A172 (cell line): ENCODE data around the gene NCK2. TPM values are rescaled to one million over a fixed set of nuclear protein-coding genes. Genes with fewer than 3 reads are reported as not detected.

Experiments
- DNase-seq: peaks from one replicate; pipeline ENCODE4 v3.0.0-alpha.2; 2015; ENCODE audit warnings: low spot score
- total RNA-seq: library from RNA; depleted of rRNA; stranded (reverse); fragments of >200 nt; shearing (Covaris generic); gene quantifications from 2 replicates; pipeline ENCODE4 v1.2.3, GENCODE V29; 2014; rRNA removed

NCK2 gene
- 29.1 and 44.0 TPM in 2 replicates for total RNA-seq

DNA sequence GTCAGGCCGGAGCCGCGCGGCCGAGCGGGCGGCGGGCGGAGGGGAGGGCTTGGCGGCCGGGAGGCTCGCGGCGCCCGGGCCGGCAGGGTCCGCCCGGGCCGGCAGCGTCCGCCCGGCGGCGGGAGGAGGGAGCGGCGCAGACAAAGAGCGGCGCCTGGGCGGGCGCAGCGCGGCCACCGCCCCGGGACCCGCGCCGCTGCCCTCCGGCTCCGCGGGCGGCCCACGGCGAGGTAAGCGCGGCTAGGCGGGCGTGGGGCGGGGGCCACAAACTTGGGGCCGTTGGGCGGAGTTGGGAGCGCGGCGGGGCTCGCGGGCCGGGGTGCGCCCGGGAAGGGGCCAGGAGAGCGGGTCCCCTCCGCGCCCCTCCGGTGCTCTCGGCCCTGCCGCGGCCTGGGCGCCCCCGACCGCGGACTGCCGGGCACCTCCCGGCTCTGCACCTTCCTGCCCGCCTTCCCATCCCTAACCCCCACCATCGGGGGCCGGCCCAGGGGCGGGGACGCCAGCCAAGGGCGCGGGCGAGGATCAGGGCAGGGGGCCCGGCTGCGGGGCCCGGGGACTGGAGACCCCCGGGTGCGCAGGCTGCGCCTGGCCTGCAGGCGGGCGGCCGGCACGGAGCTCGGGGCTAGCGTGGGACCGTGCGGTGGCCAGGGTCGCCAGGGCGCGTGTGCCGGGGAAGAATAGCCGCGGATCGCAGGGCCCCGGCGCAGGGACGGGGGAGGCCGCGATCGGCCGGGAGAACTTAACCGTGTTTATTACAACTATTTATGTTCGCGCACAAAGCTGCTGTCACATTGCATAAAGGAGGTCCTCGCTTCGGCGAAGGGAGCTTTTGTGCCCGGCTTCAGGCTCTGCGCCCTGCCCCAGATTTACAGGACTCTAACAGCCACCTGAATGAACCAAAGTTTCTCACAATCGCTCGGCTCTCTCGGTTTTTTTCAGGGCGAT lies at the start of gene NCK2:
NCK2 (plus strand) TSS at position 4 of the 945 bp plus-strand sequence. CDS start 110,152 bp downstream, outside the sequence.
- no peak for DNase-seq

DNA sequence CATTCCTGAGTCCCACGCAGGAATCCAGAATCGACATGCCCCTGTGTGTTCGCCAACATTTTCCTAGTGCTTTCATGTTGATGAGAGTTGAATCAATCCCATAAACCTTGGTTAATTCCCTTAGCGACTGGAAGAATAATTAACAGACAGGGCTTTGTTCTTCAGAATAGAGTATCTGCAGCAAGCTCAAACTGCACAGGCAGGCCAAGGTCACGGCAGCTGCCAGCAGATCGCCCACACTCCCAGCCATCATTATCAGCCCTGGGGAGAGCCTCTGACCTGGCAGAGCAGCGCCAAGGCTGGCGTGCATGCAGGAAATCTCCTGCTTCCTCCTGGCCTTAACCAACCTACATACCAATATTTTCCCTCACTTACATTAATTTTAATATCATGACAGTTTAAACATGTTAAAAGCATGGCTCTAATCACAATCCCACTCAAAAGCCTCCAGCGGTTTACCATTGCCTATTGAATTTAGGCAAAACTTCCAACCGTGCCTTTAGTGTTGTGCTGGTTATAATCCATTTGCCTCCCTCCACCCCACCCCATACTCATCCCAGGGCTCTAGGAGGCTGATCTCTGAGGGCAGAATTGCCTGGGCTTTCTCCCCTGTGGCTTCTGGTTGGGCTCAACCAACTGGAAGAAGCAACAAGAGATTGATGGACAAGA lies 46.8 kb upstream of the NCK2 start:
- no peak for DNase-seq

DNA sequence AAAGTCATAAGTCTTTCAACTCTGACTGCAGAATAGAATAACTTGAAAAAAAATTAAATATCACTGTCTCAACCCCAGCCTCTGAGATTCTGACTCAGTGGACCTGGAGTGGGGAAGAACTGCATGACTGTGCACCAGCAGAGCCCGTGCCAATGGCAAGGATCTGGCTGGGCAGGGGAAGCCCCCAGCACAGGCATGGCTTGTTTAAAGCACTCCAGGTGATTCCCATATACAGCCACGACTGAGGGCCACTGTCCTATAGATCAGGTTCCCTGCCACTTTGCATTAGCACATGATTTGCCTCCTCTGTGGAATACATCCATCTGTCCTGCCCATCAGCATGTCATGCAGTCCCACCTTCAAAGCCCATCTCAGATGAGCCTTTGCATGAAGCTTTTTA lies 45.9 kb upstream of the NCK2 start:
- no peak for DNase-seq

DNA sequence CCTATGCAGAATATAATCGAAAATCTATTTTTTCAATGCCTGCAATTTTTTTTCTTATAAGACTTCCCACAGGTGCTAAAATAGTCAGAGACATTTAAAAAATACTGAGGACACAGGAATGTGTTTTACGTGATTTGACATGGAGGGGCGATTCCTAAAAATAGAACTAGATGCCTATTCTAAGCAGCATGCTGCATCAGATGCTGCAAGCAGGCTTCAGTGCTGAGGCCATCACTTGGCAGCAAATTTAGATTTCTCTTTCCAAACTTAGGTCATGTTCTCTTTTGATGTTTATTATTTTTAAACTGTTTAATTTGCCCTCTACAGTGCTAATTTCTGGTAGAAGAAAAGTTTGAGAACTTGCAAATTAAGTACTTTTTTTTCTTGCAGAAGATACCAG lies 43.7 kb upstream of the NCK2 start:
- DNase-seq = no peak

DNA sequence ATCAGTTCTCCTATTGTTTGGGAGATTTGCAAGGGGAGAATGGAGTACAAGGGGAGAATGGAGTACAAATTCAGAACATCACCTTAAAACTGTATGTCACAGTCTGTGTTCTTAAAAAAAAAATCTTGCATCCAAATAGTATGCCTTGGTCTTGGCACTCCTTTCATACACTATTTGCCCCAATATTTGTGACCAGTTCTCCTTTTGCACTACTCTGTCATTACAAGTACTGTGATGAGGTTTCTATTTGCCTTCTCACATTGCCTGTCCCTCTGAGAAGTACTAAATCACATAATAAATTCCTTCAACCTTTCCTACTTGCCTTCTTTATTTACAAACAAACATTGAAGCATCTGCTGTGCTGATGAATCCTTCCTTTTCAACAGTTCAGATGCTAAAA lies 36.0 kb upstream of the NCK2 start:
- no peak for DNase-seq

DNA sequence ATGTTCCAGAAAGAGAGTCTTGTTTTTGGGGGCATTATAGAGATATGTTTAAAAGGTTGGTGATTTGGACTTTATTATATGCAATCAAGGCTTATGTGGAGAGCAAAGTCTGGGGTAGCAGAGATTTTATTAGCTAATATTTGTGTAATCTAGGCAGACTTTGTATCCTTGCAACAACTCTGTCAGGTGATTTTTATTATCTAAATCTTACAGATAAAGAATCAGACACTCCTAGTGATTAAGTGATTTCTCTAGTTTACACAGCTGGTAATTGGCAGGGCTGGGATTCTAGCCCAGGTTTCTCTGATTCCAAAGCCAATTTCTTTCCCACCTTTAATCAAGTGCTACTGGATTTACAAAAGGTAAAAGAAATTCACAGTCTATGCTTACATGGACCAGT lies 33.3 kb upstream of the NCK2 start:
- no peak for DNase-seq

DNA sequence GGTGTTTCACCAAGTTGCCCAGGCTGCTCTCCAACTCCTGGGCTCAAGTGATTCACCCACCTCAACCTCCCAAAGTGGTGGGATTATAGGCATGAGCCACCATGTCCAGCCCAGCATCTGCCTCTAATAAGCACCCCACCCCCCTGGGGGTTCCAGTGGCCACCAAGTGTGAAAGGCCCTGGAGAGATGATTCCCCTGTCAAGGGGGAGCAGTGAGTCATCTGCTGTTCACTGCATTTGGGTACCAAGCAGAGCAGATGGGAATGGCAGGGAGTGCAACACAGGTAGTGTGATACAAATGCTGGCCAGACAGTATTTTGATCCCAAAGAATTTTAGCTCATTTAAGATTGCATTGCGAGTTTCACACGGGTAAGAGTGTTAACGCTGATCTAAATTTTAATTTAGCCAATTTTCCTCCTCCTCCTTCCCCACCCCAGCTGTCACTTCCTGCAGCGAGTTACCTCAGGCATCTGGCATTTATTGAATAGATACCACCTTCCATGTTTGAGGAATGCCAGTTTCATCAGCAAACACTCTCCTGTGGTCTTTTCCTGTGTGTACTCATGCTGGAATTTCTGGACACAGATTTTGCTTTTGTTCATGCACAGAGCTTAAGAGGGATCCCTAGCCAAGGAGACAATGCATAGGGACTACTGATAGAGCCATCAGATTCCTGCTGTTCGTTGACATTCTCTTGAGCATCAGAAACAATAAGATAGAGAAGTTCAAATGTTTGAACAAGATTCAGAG lies 32.4 kb upstream of the NCK2 start:
- peak; percentile 61 for DNase-seq

DNA sequence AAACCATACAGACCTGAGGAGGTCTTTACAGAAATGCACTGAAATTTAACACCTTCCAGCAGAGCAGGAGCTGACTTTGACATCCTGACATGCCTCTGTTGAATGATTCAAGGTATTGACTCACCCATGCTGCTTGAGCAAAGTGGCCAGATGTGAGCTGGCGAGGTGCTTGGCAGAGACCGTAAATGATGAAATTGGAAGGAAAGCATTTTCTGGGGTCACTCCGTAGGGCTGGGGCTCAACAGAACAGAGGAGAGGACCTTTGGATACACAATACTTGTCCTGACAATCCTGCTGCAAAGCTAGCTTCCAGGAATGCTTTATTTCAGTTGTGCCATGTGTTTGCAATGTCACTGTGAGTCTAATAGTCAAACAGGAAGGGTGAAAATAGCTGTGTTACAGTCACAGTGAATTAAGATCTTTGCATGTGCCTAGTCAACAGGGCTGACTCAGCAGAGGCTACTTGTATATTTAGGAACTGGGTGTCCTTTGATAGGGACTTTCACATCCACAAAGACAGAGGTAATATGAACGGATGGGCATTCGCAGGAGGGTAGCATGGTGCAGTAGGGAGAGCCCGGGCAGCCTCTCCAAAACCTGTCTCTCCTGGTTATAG lies 31.6 kb upstream of the NCK2 start:
- peak; percentile 31 for DNase-seq

DNA sequence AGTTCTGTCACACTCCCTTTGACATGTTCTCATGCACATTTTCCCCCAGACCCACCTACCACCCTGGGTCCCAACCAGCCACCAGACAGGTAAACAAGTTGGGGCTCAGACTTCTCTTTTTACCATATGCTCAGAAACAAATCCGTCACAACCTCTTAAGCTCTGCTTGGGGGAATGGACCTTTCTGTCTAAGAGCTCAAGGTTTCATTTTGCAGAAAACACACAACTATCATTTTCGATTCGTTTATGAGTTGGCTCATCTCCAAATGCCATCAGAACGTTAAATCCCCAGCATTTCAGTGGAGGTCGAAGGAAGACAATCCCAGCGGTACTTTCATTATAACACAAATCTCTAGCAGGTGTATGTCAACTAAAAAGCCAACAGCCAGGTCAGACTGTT lies 30.6 kb upstream of the NCK2 start:
- no peak for DNase-seq

DNA sequence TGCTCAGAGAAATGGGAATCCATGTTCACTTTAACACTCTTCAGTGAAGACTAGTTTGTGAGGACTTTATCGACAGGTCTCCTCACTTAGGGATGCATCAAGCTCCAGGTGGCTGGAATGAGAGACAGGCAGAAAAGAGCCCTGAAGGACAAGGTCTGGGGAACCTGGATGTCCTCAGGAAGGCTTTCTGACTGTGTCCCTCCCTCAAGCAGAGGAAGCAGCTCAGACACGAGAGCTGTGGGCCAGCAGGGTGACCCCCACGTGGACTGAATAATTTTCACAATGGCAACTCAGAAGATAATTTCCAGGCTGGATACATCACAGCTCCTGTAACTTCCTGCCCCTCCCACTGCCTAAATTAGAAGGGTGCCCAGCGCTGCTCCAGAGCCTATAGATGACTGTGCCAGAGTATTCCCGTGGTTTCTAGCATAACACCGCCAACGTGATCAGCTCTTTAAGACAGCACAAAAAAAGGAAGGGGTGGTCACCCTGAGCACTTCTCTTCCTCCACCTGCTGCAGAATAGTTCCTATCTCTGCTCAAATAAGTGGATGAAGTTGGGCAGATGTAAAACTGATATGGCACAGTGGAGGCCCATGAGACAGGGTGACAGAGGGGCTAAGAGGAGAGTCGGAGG lies 25.7 kb upstream of the NCK2 start:
- no peak for DNase-seq

DNA sequence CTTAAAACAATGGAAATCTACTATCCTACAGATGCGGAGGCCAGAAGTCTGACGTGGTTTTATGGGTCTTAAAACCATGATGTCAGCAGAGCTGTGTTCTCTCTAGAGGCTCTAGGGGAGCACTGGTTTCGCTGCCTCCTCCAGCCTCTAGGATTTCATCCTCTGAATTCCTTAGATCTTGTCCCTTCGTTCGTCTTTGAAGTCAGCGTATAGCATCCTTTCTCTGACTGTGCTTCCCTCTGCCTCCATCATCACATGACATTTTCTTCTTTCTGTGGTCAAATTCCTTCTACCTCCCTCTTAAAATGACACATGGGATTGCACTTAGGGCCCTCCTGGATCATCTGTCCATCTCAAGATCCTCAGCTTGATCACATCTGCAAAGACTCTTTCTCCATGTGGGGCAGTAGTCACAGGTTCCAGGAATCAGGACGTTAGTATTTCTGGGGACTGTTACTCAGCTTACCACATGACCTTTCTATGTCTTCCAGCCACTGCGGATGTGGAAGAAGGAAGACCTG lies 22.7 kb upstream of the NCK2 start:
- DNase-seq = no peak

DNA sequence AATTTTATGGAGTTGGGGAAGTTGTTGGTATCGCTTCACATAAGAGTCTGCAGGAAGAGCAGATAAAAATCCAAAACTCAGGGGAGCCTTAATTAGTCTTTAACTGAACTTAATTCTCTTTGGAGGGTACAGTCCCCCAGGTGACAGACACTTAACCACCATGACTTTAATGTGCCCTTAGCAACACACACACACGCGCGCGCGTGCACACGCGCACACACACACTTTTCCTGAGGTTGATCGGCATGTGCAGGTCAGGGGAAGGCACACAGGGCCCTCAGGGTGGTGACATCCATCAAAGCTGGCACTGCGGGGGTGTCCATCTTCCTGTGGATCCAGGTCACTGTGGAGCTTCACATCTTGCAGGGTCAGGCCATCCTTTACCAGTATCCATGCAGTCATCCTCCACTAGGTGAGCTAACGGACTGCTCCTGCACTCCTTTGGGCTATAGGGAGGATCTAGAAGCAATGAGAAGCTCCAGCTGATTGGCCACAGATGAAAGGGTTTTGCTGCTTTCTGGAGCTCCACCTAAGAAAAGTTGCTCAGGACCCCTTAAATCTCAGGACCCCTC lies 21.9 kb upstream of the NCK2 start:
- DNase-seq = no peak

DNA sequence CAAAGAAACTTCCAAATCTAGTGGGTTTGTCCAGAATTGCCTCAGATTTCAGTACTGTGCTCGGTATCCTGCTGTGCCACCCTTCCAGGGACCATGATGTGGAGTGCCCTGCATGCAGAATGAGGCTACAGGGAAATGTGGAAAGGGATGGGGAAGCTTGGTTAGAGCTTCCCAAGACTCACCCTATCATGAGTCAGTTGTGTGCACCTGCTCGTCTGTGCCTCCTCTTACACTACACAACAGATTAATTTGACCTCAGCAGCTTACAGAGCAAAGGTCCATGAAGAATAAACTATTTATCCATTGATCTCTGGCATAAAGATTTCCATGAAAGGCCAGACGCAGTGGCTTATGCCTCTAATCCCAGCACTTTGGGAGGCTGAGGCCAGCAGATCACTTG lies 21.3 kb upstream of the NCK2 start:
- no peak for DNase-seq

DNA sequence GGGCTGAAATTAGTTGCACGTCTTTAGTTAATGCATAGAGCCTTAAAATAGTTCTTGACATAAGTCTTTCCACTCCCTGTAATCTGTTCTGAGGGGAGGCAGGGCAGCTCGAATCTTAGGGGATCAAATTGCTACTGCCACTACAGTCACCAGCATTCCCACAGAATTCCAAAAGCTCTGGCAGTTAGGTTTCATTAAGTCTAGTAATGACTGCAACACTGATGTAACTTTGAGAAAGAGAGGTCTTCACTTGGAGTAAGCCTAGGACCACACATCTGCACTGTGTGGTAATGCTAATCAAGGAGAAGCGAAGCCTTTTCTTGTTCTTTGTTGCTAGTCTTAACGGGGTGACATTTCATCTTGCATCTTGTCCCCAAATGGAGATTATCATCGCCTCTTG lies 19.3 kb upstream of the NCK2 start:
- no peak for DNase-seq

DNA sequence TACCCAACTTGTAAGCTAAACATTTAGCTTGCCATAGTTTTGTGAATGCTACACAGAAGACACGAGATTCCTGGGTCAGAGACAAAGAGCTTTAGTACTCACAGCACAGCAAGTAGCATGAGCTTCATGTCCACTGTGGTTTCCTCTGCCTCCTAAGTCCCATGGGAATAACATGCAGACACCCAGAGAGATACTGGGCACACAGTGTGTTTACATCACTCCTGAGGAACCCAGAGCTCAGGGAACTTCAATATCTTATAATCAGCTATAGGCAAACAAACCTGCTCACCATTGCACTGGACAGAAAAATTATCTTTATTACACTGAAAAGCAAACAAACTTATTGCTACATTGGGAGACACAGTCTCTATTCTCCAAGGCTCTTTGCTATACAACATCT lies 14.5 kb upstream of the NCK2 start:
- no peak for DNase-seq

DNA sequence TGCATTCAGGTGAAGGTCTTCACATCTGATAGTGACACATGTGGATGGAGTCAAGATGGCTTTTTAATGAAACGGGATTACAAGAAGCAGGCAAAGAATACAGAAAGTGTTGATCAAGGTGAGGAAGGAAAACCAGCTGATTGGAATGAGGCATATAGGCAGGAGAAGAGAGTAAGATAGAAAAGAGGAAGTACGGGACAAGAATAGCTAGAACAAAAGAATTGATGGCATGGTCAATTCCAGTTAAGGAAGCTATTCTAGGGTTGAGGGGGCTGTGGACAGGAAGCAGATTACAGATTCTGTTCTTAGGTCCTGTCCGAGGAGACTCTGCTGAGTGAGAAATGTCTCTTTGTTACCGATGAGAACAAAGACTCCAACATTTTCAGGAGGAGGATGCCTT lies 13.2 kb upstream of the NCK2 start:
- no peak for DNase-seq

DNA sequence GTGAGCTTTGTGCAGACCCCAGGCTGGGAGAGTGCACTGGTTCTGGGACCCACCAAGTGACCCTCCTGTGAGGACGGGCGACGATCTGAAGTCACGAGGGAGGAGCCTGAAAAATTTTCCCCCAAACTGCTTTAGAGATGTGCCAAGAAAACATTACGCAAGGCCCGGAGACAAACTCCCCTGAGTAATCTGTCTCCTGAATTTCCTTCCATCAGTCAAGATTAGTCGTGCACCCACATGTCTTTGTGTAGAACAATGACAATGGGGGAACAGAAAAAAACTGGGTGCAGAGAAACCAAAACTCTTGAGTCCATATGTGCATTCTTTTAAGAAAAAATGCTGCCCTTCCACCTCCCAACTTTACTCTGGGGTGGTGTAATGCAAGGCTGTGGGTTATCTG lies 12.6 kb upstream of the NCK2 start:
- DNase-seq = no peak

DNA sequence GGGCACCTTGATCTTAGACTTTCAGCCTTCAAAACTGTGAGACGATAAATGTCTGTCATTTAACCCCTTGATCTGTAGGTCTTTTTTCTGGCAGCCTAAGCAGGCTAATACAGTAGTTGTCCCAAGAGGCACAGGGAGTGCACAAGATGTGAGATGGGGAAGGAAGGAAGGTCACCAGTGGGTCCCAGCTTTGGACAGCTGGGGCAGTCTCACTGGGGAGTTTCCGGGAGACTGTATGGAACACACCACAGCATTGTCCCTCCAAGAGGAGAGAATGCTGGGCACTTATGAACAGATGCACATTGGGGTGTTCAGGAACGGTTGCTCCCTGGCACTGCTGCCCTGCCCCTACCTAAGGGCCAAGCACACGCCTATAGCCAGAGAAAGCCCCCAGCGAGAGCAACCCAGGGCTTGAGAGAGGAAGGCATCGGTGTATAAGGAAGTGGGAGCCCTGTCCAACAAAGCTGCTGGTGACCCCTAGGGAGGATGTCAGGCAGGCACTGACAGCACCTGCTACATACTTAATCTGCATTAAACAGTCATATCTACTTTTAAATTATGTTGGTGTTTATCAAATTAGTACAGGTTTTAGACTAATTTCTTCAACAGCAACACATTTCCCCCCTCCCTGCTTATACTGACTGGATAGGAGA lies 11.6 kb upstream of the NCK2 start:
- DNase-seq = no peak

DNA sequence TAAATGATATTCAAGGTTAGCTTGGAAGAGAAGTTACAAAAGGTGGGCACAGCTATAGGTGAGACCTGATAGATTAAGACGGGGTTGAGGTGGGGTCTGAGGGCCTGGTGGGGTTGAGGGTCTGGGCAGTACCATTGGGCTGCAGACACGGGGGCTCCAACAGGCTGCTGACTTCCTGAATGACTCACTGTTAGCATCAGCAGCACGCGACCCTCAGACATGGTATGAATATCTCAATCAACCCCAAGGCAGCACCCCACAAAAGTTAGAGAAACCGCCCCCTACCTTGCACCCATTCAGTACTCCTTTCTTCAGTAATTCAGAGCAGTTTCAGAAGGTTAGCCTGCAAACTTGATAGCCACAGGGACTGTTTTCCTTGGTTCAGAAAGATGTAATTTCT lies 10.8 kb upstream of the NCK2 start:
- no peak for DNase-seq

DNA sequence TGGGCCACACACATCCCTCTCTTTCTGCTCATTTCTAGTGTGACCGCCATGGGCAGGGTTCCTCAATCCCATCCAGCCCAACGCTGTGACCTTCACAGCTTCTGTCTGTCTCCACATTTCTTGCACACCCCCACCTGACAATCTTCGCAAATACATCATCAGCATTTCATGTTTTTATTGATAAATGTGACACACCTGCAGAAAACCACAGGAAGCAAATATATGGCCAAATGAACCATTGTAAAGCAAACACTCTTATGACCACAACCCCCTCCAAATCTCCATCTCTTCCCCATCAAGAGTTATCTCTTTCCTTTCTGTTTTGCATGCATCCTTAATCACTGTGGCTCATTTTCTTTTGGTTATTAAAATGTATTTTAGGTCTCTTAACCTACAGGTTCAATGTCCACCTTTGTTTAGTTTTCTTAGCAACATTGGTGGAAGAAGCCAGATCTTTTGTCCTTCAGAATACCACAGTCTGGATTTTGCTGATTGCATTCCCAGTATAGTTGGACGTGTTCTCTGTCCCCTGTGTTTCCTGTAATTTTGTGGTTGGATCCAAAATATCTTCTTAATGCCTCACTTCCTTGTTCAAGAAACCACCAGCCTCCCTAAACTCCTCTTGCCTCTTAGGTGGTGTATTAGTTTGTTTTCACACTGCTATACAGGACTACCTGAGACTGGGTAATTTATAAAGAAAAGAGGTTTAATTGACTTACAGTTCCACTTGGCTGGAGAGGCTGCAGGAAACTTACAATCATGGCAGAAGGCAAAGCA lies 9.8 kb upstream of the NCK2 start:
- DNase-seq = peak; percentile 83
